NAMALWA (cell line): ENCODE results near the gene ARL11.

Experiments
- DNase-seq: peaks from one replicate; pipeline ENCODE4 v3.0.0-alpha.2; 2015; ENCODE audit warnings: low spot score

The ARL11 gene

GRCh38 chr13:49615836-49616675 lies 12.3 kb upstream of the ARL11 start:
- DNase-seq: no peak

- DNase-seq: no peak
Observed at GRCh38 chr13:49616676-49617065, 11.6 kb upstream of the ARL11 start.

- peak; percentile 97 for DNase-seq
Observed at GRCh38 chr13:49620170-49620621, 8.1 kb upstream of the ARL11 start.

- DNase-seq: no peak
Observed at GRCh38 chr13:49622174-49622946, 5.9 kb upstream of the ARL11 start.

GRCh38 chr13:49624229-49624628 lies 4.1 kb upstream of the ARL11 start:
- no peak for DNase-seq

- no peak for DNase-seq
Observed at GRCh38 chr13:49625392-49626079, 2.8 kb upstream of the ARL11 start.

- DNase-seq: no peak
Observed at GRCh38 chr13:49629196-49629938, 1.1 kb downstream of the ARL11 start.

- no peak for DNase-seq
Observed at GRCh38 chr13:49629947-49630346, 1.6 kb downstream of the ARL11 start.

GRCh38 chr13:49630580-49630979 lies 2.3 kb downstream of the ARL11 start:
- no peak for DNase-seq

- DNase-seq: no peak
Observed at GRCh38 chr13:49632156-49632555, 3.8 kb downstream of the ARL11 start.

GRCh38 chr13:49633710-49634109 lies 5.4 kb downstream of the ARL11 start:
- DNase-seq: no peak

- peak; percentile 45 for DNase-seq
Observed at GRCh38 chr13:49635599-49636433, 7.5 kb downstream of the ARL11 start.

GRCh38 chr13:49636705-49637104 lies 8.4 kb downstream of the ARL11 start:
- DNase-seq: no peak

- no peak for DNase-seq
Observed at GRCh38 chr13:49638030-49638743, 9.9 kb downstream of the ARL11 start.

GRCh38 chr13:49638744-49639072 lies 10.4 kb downstream of the ARL11 start:
- no peak for DNase-seq

- DNase-seq: peak; percentile 31
Observed at GRCh38 chr13:49641801-49642291, 13.5 kb downstream of the ARL11 start.

GRCh38 chr13:49643035-49643646 lies 14.8 kb downstream of the ARL11 start:
- peak; percentile 76 for DNase-seq

GRCh38 chr13:49645451-49645850 lies 17.1 kb downstream of the ARL11 start:
- DNase-seq: no peak

GRCh38 chr13:49646688-49647087 lies 18.4 kb downstream of the ARL11 start:
- no peak for DNase-seq
